ENCODE measurements around the gene DPCD.
"Not testable (repeated sequence)": the region's sequence is repeated elsewhere in the genome, so short reads cannot be mapped to it uniquely, and the experiment has no call there.

The DPCD gene

GRCh38 chr10:101588879-101589278, 758 bp downstream of the DPCD start:
- DNase-seq, result no peak

GRCh38 chr10:101593331-101593730, 5.2 kb downstream of the DPCD start:
- not testable (repeated sequence) for DNase-seq

DNA sequence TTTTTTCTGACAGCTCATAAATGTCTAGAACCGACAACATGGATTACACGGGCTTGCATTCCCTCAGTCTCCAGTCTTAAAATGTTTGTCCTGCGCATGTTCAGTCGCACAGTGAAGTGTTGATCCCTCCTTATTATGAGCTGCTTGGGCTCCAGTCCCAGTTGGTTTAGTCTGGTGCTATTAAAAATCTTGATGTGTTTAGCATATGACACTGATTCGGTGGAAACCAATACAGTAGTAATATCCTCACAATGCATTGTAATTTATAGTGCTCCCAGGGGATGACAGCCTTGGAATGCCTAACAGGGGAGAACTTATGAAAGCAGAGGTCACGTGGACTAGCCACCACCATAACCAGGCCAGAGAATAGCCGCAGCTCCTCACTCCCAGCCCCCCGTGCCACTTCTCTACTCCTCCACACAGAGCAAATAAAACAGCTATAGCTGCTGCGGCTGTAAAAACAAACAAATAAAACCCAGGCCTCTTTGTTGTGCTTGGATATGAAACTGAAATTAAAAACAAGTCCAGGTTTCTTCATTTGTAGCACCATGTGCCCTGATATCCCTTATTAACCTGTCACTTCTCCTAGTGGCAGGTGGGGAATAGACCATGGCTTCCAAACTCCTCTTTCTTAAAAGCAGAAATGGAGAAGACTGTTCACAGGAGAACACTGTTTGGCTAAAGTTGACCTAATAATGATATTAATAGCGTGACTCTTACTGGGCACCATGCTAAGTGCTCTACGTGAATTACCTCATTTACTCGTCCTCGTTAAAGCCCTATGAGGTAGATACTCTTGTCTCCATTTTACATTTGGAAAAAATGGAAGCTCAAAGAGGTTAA, 7.7 kb downstream of the DPCD start:
- no peak for DNase-seq

GRCh38 chr10:101597091-101597900, 9.2 kb downstream of the DPCD start:
- DNase-seq, result no peak

GRCh38 chr10:101601541-101601940, 13.4 kb downstream of the DPCD start:
- no peak for DNase-seq

DNA sequence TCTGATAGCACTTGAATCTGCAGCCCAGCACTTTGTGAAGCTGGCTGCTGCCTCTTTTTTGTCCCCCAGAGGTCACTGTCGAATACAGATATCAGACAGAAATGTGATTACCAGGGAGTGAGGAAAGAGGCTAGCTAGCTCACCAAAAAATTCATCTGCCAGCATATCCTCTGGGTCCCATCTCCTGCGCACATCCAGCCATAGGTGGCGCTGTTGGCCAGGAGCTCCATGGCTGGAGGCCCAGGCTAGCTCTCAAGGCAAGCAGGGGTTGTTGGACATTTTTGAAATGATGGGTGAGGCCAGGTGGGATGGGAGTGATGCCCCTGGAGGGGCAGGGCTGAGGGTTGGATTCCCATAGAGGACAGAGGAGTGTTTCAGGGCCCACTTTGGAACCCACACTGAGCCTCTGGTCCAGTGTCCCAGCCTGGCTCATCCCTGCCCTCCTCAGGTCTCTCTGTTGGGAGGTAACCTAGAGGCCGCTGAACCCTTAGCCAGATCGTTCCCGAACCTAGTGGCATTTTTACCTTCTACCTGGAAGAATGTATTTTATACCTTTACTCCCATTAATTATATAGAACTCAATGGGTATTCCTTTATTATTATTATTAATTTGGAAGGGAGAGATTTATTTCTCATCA, 14.8 kb downstream of the DPCD start:
- peak; percentile 73 for DNase-seq

- no peak for DNase-seq
Measured at GRCh38 chr10:101607124-101607523, 19.0 kb downstream of the DPCD start.

DNA sequence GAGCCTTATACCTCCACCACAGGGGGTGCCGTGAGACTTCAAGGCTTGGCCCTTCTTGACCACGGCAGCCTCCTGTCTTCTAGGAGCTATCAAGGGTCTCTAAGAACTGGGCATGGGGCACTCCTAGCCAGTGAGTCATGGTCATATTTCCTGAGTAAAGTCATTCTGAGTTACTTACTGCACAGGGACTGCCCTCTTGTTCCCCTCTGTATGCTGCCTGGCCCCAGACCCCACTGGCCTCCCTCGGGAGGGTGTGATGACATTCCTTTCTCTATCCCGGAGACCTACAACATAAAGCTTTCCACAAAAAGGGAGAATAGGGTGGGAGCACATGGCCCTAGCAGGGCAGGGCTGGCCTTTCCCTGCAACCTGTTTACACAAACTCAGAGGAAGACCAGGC, 21.4 kb downstream of the DPCD start:
- DNase-seq, result no peak

DNA sequence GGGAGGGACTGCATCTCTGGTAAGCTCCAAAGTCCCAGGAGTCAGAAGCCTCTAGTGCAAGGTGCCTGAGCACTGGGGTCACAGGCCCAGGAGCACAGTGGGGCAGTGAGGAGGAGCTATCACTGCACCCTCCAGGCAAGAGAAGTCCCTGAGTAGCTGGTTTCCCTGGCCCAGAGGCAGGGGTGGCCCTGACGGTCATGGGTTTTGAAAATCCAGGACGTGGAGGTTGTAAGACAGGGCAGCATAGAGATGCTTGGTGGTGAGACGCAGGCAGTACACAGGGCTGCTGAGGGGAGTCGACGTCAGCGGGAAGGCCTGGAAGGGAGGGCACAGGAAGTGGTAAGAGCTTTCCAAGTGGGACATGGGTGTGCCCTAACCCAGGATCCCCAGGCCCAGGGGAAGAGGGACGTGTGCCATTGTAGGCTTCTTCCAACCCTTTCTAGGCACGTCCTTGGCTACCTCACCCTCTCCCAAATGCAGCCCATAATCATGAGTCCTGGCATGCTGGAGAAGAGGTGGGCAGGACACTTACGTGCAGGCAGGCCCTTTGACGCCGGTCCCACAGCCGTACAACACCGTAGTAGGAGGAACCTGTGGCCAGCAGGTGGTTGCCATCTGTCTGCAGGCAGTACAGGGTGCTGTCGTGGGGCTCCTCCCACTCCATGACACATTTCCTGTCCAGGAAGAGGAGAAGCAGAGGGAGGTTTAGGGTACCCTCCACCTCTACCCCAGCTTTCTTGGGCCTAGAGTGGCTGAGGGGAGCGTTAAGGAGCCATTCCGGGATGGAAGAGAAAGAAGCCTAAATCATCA, 23.2 kb downstream of the DPCD start:
- DNase-seq, result no peak

DNA sequence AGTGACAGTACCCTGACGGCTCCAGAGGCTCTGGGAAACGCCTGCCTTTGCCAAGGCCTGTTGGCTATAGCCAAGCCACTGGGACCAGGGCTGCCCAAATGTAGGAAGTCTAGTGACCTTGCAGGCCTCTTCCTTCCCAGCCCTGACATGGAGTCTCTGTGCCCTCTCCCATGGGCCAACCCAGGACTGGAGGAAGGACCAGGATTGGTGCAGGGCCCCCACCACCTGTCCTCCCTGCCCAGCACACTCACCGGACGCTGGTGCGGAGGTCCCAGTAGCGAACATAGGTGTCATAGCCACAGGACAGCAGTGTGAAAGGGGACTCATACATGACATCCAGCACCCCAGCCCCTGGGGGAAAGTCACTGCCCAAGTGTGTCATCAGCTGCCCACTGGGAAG, 24.0 kb downstream of the DPCD start:
- no peak for DNase-seq

DNA sequence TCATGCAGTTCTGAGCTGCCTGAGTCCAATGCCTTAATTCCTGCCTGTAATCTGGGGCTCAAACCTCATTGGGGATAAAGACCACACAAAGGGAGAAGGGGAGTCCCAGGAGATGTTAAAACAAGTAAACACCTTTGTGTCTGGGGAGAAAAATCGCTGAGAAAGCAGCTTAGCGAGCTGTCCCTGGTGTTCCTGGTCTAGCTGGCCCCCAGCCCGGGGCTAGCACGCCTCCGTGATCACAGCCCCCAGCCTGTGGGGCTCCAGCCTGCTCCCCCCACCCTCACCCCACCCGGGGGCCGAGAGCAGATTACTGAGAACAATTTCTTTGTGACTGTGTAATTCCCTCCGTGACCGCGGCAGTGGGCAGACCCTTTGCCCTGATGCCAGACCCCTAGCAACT, 24.8 kb downstream of the DPCD start:
- no peak for DNase-seq

DNA sequence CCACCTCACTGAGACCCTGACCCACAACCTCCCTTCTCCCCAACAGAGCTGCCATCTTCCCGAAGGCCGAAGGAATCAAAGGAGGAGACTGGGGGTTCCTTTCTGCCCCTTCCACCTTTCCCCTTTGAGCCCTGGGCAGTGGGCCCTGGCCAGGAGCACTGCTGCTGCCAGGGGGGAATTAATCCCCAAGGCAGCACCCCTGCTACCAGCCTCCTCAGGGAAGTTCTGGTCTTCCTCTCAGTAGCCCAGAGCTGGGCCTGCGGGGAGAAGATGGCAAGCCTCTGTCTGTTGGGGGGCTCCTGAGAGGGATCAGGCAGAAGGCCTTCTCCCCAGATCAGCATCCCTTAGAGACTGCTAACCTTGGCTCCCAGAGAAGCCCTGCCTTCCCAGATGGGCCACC, 25.5 kb downstream of the DPCD start:
- no peak for DNase-seq

GRCh38 chr10:101614663-101615524, 26.8 kb downstream of the DPCD start:
- DNase-seq, result no peak

DNA sequence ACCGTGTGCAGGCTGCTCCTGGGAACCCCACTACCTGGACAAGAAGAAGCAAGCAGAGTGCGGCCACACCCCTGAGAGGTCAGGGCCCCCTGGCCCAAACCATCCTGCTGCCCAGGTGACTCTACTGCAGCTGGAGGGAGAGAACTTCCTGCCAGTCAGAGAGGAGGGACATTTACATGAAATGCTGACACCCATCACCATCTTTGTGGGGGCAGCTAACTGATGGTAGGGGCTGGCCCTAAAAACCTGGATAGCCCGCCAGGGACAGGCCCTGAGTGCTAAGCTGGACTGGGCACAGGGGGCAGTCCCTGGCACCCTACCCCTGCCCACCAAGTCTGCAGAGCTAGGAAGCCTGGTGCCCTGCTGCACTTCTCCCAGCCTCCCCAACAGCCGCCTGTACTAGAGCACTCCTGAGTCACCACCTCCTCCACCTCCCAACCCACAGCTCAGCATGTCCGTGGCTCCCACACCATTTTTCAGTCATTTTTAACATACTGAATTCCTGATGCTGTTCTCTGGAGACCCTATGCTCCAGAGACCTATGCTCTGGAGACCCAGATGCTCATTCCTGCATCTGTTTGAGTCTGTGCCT, 27.5 kb downstream of the DPCD start:
- no peak for DNase-seq

DNA sequence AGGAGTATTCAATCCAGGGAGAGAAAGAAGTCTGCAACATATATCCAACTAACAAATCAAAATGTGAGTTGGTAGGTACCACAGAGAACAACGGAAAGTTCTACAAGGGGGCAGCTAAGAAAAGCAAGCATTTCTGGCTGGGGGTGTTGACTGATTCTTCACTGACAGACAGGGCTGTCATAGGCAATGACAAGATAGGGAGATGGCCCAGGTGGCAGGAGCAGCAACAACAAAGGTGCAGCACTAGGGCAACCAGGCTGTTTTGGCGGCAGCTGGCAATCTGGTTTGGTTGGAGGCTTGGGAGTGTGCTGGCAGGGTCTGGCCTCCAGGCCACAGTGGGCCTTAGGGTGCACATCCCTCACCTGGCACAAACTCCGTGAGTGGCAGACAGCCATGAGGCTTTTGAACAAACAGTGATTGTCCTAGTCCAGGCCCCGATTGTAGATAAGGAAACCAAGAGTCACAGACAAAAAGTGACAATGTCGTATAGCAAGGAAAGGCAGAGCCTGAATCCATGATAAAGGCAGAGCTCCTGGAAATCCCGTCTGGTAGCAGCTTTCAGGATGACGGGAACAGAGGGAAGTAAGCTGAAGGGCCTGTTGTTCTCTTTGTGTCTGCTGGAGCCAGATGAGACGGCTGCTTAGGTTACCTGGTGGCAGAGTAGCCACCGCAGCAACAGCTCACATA, 28.4 kb downstream of the DPCD start:
- DNase-seq, result no peak

DNA sequence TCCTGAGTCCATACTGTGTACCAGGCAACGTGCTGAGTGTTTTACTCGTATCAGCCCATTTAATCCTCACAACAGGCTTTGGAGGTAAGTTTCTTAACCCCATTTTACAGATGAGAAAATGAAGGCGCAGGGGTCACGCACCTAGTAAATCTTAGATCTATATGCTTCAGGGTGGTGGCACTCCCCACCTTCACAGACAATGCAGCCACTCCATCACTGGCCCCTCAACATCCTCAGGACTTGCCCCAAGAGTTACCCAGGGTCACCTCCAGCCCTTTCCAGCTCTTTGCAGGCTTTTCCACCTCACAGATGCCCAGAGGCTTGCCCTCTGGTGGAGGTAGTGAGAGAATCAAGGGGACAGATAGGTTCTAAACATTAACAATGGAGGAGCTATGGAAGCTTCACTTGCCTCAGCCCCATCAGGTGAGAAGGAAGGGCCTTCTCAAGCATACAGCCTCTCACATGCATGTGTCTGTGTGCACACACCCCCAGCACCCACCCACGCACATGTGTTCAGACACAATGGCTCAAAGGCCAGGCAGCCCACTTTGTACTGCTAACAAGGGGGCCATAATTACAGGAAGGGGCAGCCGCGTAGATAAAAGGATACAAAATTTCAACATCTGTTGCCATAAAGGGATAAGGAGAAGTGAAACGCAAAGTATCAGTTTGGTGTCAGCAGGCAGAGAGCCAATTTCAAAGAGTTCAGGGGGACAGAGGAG, 29.1 kb downstream of the DPCD start:
- DNase-seq, result no peak

- DNase-seq, result no peak
Measured at GRCh38 chr10:101617824-101618568, 29.9 kb downstream of the DPCD start.

DNA sequence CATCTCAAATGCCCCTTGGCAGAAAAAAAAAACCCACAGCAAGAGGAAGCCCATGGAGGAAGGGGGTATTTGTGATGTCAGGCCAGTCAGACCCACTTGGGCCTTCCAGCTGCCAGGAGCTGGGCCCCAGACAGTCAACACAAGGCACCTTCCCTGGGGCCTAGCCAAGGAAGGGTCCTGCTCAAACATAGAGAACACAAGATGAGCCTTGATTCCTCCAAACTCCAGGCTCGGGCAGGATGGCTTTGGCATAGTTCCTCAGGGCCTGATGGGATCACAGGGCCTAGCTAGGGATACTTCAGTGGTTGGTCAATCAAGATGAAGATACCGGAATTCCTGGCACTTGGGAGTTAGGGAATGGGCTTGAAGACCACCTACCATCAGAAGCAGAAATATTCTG, 30.8 kb downstream of the DPCD start:
- DNase-seq, result no peak

DNA sequence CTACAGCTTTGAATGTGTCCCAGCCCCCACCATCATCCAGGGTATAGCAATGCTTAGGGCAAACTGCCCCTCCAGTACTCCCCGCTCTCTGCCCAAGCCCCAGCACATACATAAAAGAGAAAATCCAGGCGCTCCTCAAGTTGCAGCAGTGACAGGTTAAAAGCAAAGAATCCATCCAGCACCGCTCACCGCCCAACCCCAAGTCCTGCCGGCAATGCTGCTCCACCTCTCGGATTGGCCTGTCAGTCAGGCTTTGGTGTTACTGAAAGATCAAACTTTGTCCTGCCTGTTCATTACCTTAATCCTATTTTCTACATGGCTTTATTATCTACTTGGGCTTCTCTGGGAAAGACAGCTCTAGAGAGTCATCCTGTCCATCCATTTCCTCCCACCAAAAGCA, 31.9 kb downstream of the DPCD start:
- no peak for DNase-seq
